Omental fat pad (tissue), 4 donors: ENCODE results near the gene ING1. TPM values are rescaled to one million over a fixed set of nuclear protein-coding genes. Genes with fewer than 3 reads are reported as not detected.

Experiments
- ATAC-seq: fragments of 150-250 bp; one replicate; pipeline ENCODE4 v1.9.1; 2016; ENCODE audit warnings: mild to moderate bottlenecking, moderate library complexity; ENCODE audit not compliant: low FRiP score
- DNase-seq: peaks from one replicate; pipeline ENCODE4 v3.0.0-alpha.2; 2019; ENCODE audit warnings: low spot score
- total RNA-seq, 4 donors: library from RNA; depleted of rRNA; stranded (reverse); fragments of >200 nt; gene quantifications; one replicate each; pipeline ENCODE4 v1.1.0, GENCODE V29; 2016
- TF ChIP-seq, protein P1 (sequence below), 3 donors: fragments of 450-650 bp; IDR thresholded peaks; one replicate each; pipeline ENCODE4 v1.5.1; 2016 to 2017; ENCODE audit warnings: antibody characterized with exemption in 3 of 3, mild to moderate bottlenecking in 3 of 3, moderate library complexity in 2 of 3

ING1 gene
- total RNA-seq, 4 donors from 2014 or later, result 14.9 to 56.6 (median 20.8) TPM

- DNase-seq, result no peak
- TF ChIP-seq, protein P1, sequence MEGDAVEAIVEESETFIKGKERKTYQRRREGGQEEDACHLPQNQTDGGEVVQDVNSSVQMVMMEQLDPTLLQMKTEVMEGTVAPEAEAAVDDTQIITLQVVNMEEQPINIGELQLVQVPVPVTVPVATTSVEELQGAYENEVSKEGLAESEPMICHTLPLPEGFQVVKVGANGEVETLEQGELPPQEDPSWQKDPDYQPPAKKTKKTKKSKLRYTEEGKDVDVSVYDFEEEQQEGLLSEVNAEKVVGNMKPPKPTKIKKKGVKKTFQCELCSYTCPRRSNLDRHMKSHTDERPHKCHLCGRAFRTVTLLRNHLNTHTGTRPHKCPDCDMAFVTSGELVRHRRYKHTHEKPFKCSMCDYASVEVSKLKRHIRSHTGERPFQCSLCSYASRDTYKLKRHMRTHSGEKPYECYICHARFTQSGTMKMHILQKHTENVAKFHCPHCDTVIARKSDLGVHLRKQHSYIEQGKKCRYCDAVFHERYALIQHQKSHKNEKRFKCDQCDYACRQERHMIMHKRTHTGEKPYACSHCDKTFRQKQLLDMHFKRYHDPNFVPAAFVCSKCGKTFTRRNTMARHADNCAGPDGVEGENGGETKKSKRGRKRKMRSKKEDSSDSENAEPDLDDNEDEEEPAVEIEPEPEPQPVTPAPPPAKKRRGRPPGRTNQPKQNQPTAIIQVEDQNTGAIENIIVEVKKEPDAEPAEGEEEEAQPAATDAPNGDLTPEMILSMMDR (IDR thresholded peaks at IDR 0.05), result no peak
- no peak for ATAC-seq
Observed at GRCh38 chr13:110766671-110767430, 53.4 kb downstream of the ING1 start.

DNA sequence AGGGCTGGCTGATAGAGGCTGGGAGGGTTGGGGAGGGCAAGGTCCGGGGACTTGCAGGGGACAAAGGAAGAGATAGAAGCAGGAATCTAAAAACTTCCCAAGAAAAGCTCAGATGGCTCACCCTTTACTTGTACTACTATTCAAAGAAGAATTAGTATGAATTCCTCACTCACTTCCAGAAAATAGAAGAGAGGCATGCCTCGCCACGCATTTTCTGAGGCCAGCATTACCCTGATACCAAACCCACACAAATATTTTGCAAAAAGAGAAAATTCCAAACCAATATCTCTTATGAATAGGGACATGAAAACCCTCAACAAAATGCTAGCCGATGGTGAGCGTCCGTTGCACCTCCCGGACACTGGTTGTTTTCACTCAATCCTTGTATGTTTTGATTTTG is 54.0 kb downstream of the ING1 start:
- no peak for DNase-seq
- TF ChIP-seq, protein P1 (IDR thresholded peaks at IDR 0.05), result no peak
- no peak for ATAC-seq

DNA sequence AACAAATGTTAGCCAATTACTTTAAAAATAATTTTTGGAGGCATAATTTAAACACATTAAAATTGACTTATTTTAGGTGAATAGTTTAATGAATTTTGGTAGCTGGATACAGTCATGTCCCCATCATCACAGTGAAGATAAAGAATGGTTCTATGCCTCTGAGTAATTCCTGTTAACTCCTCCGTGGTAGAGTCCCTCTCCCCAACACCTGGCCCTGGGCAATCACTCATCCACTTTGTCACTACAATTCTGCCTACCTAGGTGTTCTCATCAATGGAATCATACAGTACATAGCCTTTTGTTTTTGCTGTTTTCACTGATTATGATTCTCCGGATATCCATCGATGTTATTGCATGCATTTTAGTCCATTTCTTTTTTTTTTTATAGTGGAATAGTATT is 55.6 kb downstream of the ING1 start:
- no peak for ATAC-seq
- TF ChIP-seq, protein P1 (IDR thresholded peaks at IDR 0.05), result no peak
- no peak for DNase-seq

DNA sequence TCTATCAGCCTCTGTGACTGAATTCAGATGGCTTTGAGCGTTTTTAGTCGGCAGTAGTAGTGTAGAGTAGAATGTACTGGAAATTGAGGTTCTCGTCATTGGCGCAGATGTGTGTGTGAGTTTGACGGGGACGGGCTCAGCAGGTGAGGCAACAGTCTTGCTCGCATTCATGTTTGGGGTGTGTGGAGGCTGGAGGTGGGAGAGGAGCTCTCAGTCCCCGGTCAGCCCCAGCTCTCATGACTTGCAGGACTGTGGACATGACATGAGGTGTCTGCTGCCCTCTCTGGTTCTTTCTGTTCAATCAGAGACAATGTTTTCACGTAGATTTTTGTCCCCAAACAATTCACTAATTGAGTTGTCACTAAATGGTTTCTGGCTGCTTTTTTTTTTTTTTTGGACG is 57.2 kb downstream of the ING1 start:
- DNase-seq, result no peak
- TF ChIP-seq, protein P1 (IDR thresholded peaks at IDR 0.05), result no peak
- ATAC-seq, result no peak

GRCh38 chr13:110771194-110771593 is 57.7 kb downstream of the ING1 start:
- TF ChIP-seq, protein P1 (IDR thresholded peaks at IDR 0.05), result no peak
- ATAC-seq (no peak), DNase-seq (no peak)

GRCh38 chr13:110772091-110772984 is 58.8 kb downstream of the ING1 start:
- TF ChIP-seq, protein P1 (IDR thresholded peaks at IDR 0.05), result no peak
- no peak for ATAC-seq
- no peak for DNase-seq

Other genes starting within 250 kb of the ING1 start
- gene RAB20, start 152.0 kb upstream of the ING1 start, total RNA-seq, result 10 to 100 TPM; 34.7 to 67.9 (median 49.4) TPM
- gene NAXD, start 98.2 kb upstream of the ING1 start, total RNA-seq, result 10 to 100 TPM; 20.4 to 25.8 (median 24.2) TPM
- 100 to 1,000 TPM in 1 of 4 donors, 10 to 100 TPM in 3; 40.0 to 398 (median 65.2) TPM for gene CARS2, start 7.6 kb upstream of the ING1 start, total RNA-seq
- 100 to 1,000 TPM in 3 of 4 donors, 10 to 100 TPM in 1; 87.8 to 182 (median 145) TPM for gene ANKRD10, start 201.4 kb downstream of the ING1 start, total RNA-seq